Stomach (tissue), 4 donors: Measurements from ENCODE around the gene AP3B1.

Experiments
- EP300 ChIP-seq: sonication (generic); formaldehyde crosslinking; IDR thresholded peaks from one replicate; pipeline ENCODE4 v1.6.1; 2017; ENCODE audit warnings: antibody characterized with exemption
- POLR2A ChIP-seq, 4 donors: fragments of 450-650 bp; IDR thresholded peaks; one replicate each; pipeline ENCODE4 v1.6.1; 2016; ENCODE audit warnings: antibody characterized with exemption in 4 of 4, control low read depth in 2 of 4, mild to moderate bottlenecking in 1 of 4, moderate library complexity in 1 of 4
- POLR2AphosphoS5 ChIP-seq, 3 donors: sonication (generic); formaldehyde crosslinking; IDR thresholded peaks; one replicate each; pipeline ENCODE4 v1.6.1; 2016; ENCODE audit warnings: antibody characterized with exemption in 3 of 3
- TF ChIP-seq, protein P1 (sequence below), 7 experiments: fragments of 450-650 bp in 4 of 7; fragments of 200-600 bp in 3 of 7; sonication (generic) in 3 of 7; IDR thresholded peaks; one replicate each; pipeline ENCODE4 v1.5.1; 2016 to 2019; ENCODE audit warnings: antibody characterized with exemption in 7 of 7, control low read depth in 2 of 7, mild to moderate bottlenecking in 1 of 7

DNA sequence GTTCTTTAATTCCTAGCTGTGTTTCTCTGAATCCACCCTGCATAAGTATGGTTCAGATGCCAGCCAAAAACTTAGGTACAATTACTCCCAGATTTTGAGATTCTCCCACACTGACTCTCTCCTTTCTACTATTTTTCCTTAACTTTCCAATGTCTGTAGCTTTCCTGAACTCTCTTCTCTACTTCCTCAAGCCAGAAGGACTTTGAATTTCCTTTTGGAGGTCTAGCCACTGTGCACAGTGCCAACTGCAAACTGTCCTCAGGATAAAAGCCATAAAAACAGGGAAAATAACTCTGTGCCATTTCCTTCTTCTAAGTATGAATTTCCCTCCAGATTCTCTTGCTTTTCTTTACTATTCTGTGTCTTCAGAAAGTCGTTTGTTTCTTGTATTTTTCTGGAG lies 157.2 kb downstream of the AP3B1 start:
- no peak for TF ChIP-seq POLR2AphosphoS5 (IDR thresholded peaks at IDR 0.05)
- no peak for TF ChIP-seq EP300
- TF ChIP-seq, protein P1, sequence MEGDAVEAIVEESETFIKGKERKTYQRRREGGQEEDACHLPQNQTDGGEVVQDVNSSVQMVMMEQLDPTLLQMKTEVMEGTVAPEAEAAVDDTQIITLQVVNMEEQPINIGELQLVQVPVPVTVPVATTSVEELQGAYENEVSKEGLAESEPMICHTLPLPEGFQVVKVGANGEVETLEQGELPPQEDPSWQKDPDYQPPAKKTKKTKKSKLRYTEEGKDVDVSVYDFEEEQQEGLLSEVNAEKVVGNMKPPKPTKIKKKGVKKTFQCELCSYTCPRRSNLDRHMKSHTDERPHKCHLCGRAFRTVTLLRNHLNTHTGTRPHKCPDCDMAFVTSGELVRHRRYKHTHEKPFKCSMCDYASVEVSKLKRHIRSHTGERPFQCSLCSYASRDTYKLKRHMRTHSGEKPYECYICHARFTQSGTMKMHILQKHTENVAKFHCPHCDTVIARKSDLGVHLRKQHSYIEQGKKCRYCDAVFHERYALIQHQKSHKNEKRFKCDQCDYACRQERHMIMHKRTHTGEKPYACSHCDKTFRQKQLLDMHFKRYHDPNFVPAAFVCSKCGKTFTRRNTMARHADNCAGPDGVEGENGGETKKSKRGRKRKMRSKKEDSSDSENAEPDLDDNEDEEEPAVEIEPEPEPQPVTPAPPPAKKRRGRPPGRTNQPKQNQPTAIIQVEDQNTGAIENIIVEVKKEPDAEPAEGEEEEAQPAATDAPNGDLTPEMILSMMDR (IDR thresholded peaks at IDR 0.05) = no peak
- TF ChIP-seq POLR2A (IDR thresholded peaks at IDR 0.05) = no peak
